Measurements from ENCODE around the gene LRRN2.
"Not testable (repeated sequence)": the region's sequence is repeated elsewhere in the genome, so short reads cannot be mapped to it uniquely, and the experiment has no call there.

LRRN2 gene

GRCh38 chr1:204658295-204658694 is 27.2 kb downstream of the LRRN2 start:
- no peak for DNase-seq

- DNase-seq, result no peak
These were observed 31.8 kb downstream of the LRRN2 start for GRCh38 chr1:204653590-204654340.

- no peak for DNase-seq
These were observed 33.0 kb downstream of the LRRN2 start for GRCh38 chr1:204652497-204652896.

- DNase-seq, result no peak
These were observed 33.6 kb downstream of the LRRN2 start for GRCh38 chr1:204651843-204652421.

GRCh38 chr1:204650911-204651570 is 34.5 kb downstream of the LRRN2 start:
- no peak for DNase-seq

- no peak for DNase-seq
These were observed 35.6 kb downstream of the LRRN2 start for GRCh38 chr1:204649721-204650521.

GRCh38 chr1:204648576-204648975 is 37.0 kb downstream of the LRRN2 start:
- DNase-seq, result no peak

GRCh38 chr1:204647805-204648153 is 37.8 kb downstream of the LRRN2 start:
- DNase-seq, result no peak

GRCh38 chr1:204647114-204647804 is 38.3 kb downstream of the LRRN2 start:
- DNase-seq, result peak in 1 of 5 experiments; percentile 44

- DNase-seq, result no peak
These were observed 39.9 kb downstream of the LRRN2 start for GRCh38 chr1:204645666-204646065.

- DNase-seq, result no peak
These were observed 40.3 kb downstream of the LRRN2 start for GRCh38 chr1:204645251-204645650.

GRCh38 chr1:204643503-204643902 is 42.0 kb downstream of the LRRN2 start:
- no peak for DNase-seq

- no peak for DNase-seq
These were observed 43.6 kb downstream of the LRRN2 start for GRCh38 chr1:204641936-204642335.

- no peak for DNase-seq
These were observed 44.1 kb downstream of the LRRN2 start for GRCh38 chr1:204641455-204641854.

- no peak for DNase-seq
These were observed 45.0 kb downstream of the LRRN2 start for GRCh38 chr1:204640578-204640977.

- DNase-seq, result no peak
These were observed 51.2 kb downstream of the LRRN2 start for GRCh38 chr1:204634260-204634910.

GRCh38 chr1:204633665-204634064 is 51.9 kb downstream of the LRRN2 start:
- no peak for DNase-seq

GRCh38 chr1:204630132-204630905 is 55.2 kb downstream of the LRRN2 start:
- no peak for DNase-seq

GRCh38 chr1:204629459-204629858 is 56.1 kb downstream of the LRRN2 start:
- DNase-seq, result not testable (repeated sequence)

GRCh38 chr1:204628868-204629267 is 56.7 kb downstream of the LRRN2 start:
- DNase-seq, result no peak

- DNase-seq, result no peak
These were observed 58.1 kb downstream of the LRRN2 start for GRCh38 chr1:204627436-204627835.
